CD4-positive, alpha-beta T cell (primary cell): ENCODE measurements around the gene ALDH1A1. TPM values are rescaled to one million over a fixed set of nuclear protein-coding genes. Genes with fewer than 3 reads are reported as not detected.
"Not testable (repeated sequence)": the region's sequence is repeated elsewhere in the genome, so short reads cannot be mapped to it uniquely, and the experiment has no call there.

Experiments
- ATAC-seq: fragments of 200-7000 bp; cut with Tn5 transposase; one replicate; pipeline ENCODE4 v1.10.0; 2022; ENCODE audit warnings: mild to moderate bottlenecking; ENCODE audit not compliant: poor library complexity
- CTCF ChIA-PET: fragments of 350-600 bp; sonication (Branson Sonifier 250); formaldehyde crosslinking; loops from one replicate; lab custom pipeline; 2021; ENCODE audit warnings: antibody characterized with exemption, inconsistent platforms; lab: Charles Lee
- POLR2A ChIA-PET: fragments of 350-600 bp; sonication (Branson Sonifier 250); formaldehyde crosslinking; loops from one replicate; lab custom pipeline; 2021; ENCODE audit warnings: antibody characterized with exemption, inconsistent platforms; lab: Charles Lee
- DNase-seq, 14 experiments: peaks; one replicate each; pipeline ENCODE4 v3.0.0-alpha.2; 2013 to 2020; ENCODE audit warnings: mixed read lengths in 2 of 14
- H3K27ac ChIP-seq, 2 donors: one replicate each; pipeline versions ENCODE4 v1.5.1 to v1.7.0; 2013; ENCODE audit warnings: low read length in 2 of 2, low read depth in 1 of 2, mild to moderate bottlenecking in 1 of 2
- H3K27me3 ChIP-seq, 2 experiments: 1 replicate in 1 of 2; 2 replicates in 1 of 2; pipeline versions ENCODE4 v1.6.1 to v1.7.0; 2013; ENCODE audit warnings: low read length in 2 of 2, control low read depth in 1 of 2, mild to moderate bottlenecking in 1 of 2, moderate library complexity in 1 of 2; ENCODE audit not compliant: insufficient read depth in 2 of 2, control insufficient read depth in 1 of 2
- H3K36me3 ChIP-seq: one replicate; pipeline ENCODE4 v1.6.1; 2013; ENCODE audit warnings: low read length, control low read depth; ENCODE audit not compliant: insufficient read depth
- H3K4me1 ChIP-seq: one replicate; pipeline ENCODE4 v1.6.1; 2013; ENCODE audit warnings: low read length, control low read depth; ENCODE audit not compliant: insufficient read depth
- H3K4me3 ChIP-seq: one replicate; pipeline ENCODE4 v1.5.1; 2013; ENCODE audit warnings: mild to moderate bottlenecking, low read length, moderate library complexity
- H3K9me3 ChIP-seq, 2 experiments: 1 replicate in 1 of 2; 2 replicates in 1 of 2; pipeline versions ENCODE4 v1.6.1 to v1.7.0; 2013; ENCODE audit warnings: low read length in 2 of 2, mild to moderate bottlenecking in 2 of 2, control low read depth in 1 of 2, moderate library complexity in 1 of 2; ENCODE audit not compliant: control insufficient read depth in 1 of 2, insufficient read depth in 1 of 2
- H3K27ac Mint-ChIP-seq: one replicate; pipeline ENCODE4 v1.8.0; 2020; ENCODE audit warnings: mixed read lengths
- H3K27me3 Mint-ChIP-seq: one replicate; pipeline ENCODE4 v1.8.0; 2021; ENCODE audit warnings: mixed read lengths
- H3K36me3 Mint-ChIP-seq: one replicate; pipeline ENCODE4 v1.8.0; 2021; ENCODE audit warnings: low read depth, mixed read lengths
- H3K4me1 Mint-ChIP-seq: one replicate; pipeline ENCODE4 v1.8.0; 2021; ENCODE audit warnings: low read depth, mixed read lengths
- H3K4me3 Mint-ChIP-seq: one replicate; pipeline ENCODE4 v1.8.0; 2020; ENCODE audit warnings: mild to moderate bottlenecking, mixed read lengths
- H3K9me3 Mint-ChIP-seq: one replicate; pipeline ENCODE4 v1.8.0; 2020; ENCODE audit warnings: mixed read lengths
- CTCF ChIP-seq: fragments of 200-600 bp; IDR thresholded peaks from one replicate; pipeline ENCODE4 v1.8.0; 2022; ENCODE audit warnings: antibody characterized with exemption, mild to moderate bottlenecking
- intact Hi-C, 2 experiments: fragments of 100-400 bp; cut with DNase I in 1 of 2; cut with micrococcal nuclease in 1 of 2; formaldehyde crosslinking; loops; one replicate each; pipeline versions ENCODE4 v1.15.1 to v1.9.0; 2023 to 2025; cut with DNase I, micrococcal nuclease
- total RNA-seq, 174 experiments: library from RNA in 2 of 174; stranded (reverse) in 2 of 174; gene quantifications; one replicate each; pipeline ENCODE4 v1.2.3 and lab custom pipeline; 2021 to 2026

The ALDH1A1 gene
- total RNA-seq, 2 experiments from 2014 or later, result 0.39 TPM; not detected in 1

DNA sequence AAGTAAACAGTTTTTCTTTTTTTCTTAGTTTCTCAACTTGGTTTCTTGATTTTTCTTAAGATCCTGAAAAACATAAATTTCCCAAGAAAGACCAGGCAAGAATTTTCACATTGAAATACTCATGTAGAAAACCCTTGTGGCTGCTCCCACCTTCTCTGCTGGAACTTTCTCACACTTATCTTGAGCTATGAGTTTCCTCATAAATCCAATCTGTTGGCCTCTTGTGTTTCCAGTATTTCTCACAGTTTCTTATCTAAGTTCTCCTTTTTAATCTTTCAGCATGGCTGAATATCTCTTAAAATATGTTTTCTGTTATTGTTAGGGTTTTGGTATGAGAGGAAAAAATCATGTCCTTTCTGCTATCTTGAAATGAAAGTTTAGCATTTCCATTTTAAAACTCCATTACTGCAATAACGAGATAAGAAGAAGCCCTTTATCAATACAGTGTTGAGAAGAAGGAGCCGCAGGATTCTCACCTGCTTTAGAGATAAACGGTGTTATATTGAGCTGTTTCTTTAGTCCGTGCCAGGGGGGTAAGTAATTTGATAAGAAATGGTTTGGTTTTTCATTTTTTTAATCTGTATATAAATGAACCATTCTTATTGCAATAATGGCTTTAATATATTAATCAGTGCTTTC, 89.3 kb downstream of the ALDH1A1 start:
- Histone ChIP-seq H3K4me1 (no peaks in the 10 kb centered on the region), H3K27me3 (peaks cover 0 to 2% of the 10 kb centered on the region in 2 experiments), H3K27ac (no peak overlapping the region), H3K4me3 (no peak overlapping the region), H3K36me3 (no peaks in the 10 kb centered on the region), H3K9me3 (no peaks in the 10 kb centered on the region)
- no peak for DNase-seq
- no peak for TF ChIP-seq CTCF
- no peaks in the 10 kb centered on the region for H3K4me1 Mint-ChIP-seq
- no peak overlapping the region for H3K4me3 Mint-ChIP-seq
- intact Hi-C loops, result no loop called here
- H3K27me3 Mint-ChIP-seq, result peaks cover 5% of the 10 kb centered on the region
- H3K27ac Mint-ChIP-seq, result no peak overlapping the region
- ATAC-seq, result no peak
- ChIA-PET POLR2A (no interaction called here), CTCF (no interaction called here)
- no peaks in the 10 kb centered on the region for H3K36me3 Mint-ChIP-seq
- H3K9me3 Mint-ChIP-seq, result no peaks in the 10 kb centered on the region

DNA sequence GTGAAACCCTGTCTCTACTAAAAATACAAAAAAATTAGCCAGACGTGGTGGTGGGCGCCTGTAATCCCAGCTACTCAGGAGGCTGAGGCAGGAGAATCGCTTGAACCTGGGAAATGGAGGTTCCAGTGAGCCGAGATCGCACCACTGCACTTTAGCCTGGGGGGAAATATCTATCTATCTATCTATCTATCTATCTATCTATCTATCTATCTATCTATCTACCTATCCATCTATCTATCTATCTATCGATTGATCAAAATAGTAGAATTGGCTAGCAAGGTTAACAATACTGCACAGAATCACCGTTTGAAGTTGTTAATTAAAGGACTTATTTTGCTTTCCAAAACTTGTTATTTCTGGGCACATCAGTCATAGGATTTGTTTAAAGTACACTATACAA, 90.1 kb downstream of the ALDH1A1 start:
- H3K27ac ChIP-seq, H3K4me1 Mint-ChIP-seq, H3K27me3 ChIP-seq, H3K27me3 Mint-ChIP-seq, H3K36me3 Mint-ChIP-seq, POLR2A ChIA-PET, H3K4me3 ChIP-seq, H3K4me1 ChIP-seq, H3K4me3 Mint-ChIP-seq, intact Hi-C loops, CTCF ChIA-PET, H3K27ac Mint-ChIP-seq, DNase-seq, ATAC-seq, H3K36me3 ChIP-seq, H3K9me3 ChIP-seq, H3K9me3 Mint-ChIP-seq: not testable (repeated sequence)

GRCh38 chr9:72858089-72858912, 94.6 kb downstream of the ALDH1A1 start:
- Histone ChIP-seq H3K36me3 (no peaks in the 10 kb centered on the region), H3K27me3 (peaks cover 0 to 2% of the 10 kb centered on the region in 2 experiments), H3K4me1 (no peaks in the 10 kb centered on the region), H3K9me3 (no peaks in the 10 kb centered on the region), H3K4me3 (no peak overlapping the region), H3K27ac (no peak overlapping the region)
- CTCF ChIA-PET, result no interaction called here
- Mint-ChIP-seq H3K36me3 (no peaks in the 10 kb centered on the region), H3K27ac (no peak overlapping the region), H3K27me3 (peaks cover 5% of the 10 kb centered on the region), H3K9me3 (no peaks in the 10 kb centered on the region), H3K4me1 (no peaks in the 10 kb centered on the region), H3K4me3 (no peak overlapping the region)
- DNase-seq (no peak), ATAC-seq (no peak)
- POLR2A ChIA-PET, result no interaction called here
- TF ChIP-seq CTCF, result no peak
- intact Hi-C loops, result no loop called here
